Peyer's patch (tissue), 4 donors: ENCODE measurements around the gene TAS2R38.

ENCODE experiments used
- POLR2A ChIP-seq, 2 donors: fragments of 450-650 bp; IDR thresholded peaks; one replicate each; pipeline ENCODE4 v1.5.1; 2017; ENCODE audit warnings: antibody characterized with exemption in 2 of 2, mild to moderate bottlenecking in 2 of 2, moderate library complexity in 2 of 2
- TF ChIP-seq, protein P1 (sequence below), 6 experiments: fragments of 450-650 bp in 4 of 6; fragments of 200-600 bp in 2 of 6; sonication (generic) in 1 of 6; IDR thresholded peaks; one replicate each; pipeline ENCODE4 v1.5.1; 2017 to 2019; ENCODE audit warnings: antibody characterized with exemption in 6 of 6, mild to moderate bottlenecking in 3 of 6, moderate library complexity in 1 of 6

DNA sequence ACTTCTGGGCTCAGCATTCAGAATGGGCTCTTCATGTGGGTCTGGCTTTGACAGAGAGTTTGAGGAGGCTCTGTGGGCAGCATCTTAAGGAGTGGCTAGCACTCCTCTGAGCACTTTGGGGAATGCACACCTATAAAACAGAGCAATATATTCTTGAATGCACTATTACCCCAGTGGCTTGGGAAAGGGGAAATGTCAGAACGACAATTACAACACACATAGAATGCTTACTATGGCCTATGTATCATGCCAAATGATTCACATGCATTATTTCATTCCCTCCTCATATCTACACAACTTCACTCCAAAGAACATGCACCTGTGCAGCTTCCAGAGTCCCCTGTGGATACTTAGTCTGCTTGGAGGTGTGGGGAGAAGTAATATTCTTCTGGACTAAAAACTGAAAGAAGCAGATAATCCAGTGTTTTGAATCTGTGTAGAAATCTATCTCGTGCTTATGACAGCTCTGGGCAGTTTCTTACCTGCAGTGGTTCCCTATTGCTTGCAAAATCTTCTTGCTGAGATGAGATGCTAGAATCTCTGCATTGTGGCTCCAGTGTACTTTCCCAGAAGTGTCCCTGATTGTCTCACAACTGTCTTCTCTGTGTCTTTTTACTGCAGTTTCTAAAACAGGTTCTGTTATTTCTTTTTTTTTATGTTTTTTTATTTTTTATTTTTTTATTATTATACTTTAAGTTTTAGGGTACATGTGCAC, 16.6 kb upstream of the TAS2R38 start:
- no peak for TF ChIP-seq POLR2A (IDR thresholded peaks at IDR 0.05)
- TF ChIP-seq, protein P1, sequence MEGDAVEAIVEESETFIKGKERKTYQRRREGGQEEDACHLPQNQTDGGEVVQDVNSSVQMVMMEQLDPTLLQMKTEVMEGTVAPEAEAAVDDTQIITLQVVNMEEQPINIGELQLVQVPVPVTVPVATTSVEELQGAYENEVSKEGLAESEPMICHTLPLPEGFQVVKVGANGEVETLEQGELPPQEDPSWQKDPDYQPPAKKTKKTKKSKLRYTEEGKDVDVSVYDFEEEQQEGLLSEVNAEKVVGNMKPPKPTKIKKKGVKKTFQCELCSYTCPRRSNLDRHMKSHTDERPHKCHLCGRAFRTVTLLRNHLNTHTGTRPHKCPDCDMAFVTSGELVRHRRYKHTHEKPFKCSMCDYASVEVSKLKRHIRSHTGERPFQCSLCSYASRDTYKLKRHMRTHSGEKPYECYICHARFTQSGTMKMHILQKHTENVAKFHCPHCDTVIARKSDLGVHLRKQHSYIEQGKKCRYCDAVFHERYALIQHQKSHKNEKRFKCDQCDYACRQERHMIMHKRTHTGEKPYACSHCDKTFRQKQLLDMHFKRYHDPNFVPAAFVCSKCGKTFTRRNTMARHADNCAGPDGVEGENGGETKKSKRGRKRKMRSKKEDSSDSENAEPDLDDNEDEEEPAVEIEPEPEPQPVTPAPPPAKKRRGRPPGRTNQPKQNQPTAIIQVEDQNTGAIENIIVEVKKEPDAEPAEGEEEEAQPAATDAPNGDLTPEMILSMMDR (IDR thresholded peaks at IDR 0.05) = no peak
